Aorta (tissue), 5 donors: Measurements from ENCODE around the gene NPAS3. TPM values are rescaled to one million over a fixed set of nuclear protein-coding genes. Genes with fewer than 3 reads are reported as not detected.

Experiments used
- ATAC-seq: fragments of 200-7000 bp; cut with Tn5 transposase; one replicate; pipeline ENCODE4 v1.9.1; 2022; ENCODE audit warnings: moderate library complexity; ENCODE audit not compliant: low FRiP score
- DNase-seq, 2 donors: peaks; one replicate each; pipeline ENCODE4 v3.0.0-alpha.2; 2020
- H3K27ac ChIP-seq, 2 donors: one replicate each; pipeline ENCODE4 v1.5.1; 2013; ENCODE audit warnings: low read length in 2 of 2, mild to moderate bottlenecking in 2 of 2, moderate library complexity in 2 of 2, control low read depth in 1 of 2, inconsistent platforms in 1 of 2, low read depth in 1 of 2
- H3K27me3 ChIP-seq, 2 donors: one replicate each; pipeline ENCODE4 v1.6.1; 2013; ENCODE audit warnings: control low read depth in 1 of 2, low read length in 1 of 2, mild to moderate bottlenecking in 1 of 2, moderate library complexity in 1 of 2; ENCODE audit not compliant: insufficient read depth in 2 of 2, control insufficient read depth in 1 of 2
- H3K36me3 ChIP-seq, 2 donors: one replicate each; pipeline ENCODE4 v1.6.1; 2013; ENCODE audit warnings: control low read depth in 1 of 2, low read length in 1 of 2, mild to moderate bottlenecking in 1 of 2; ENCODE audit not compliant: insufficient read depth in 2 of 2, control insufficient read depth in 1 of 2
- H3K4me1 ChIP-seq, 2 donors: one replicate each; pipeline ENCODE4 v1.6.1; 2013; ENCODE audit warnings: low read length in 2 of 2, control low read depth in 1 of 2, mild to moderate bottlenecking in 1 of 2, moderate library complexity in 1 of 2; ENCODE audit not compliant: insufficient read depth in 2 of 2, control insufficient read depth in 1 of 2
- H3K4me3 ChIP-seq, 2 donors: one replicate each; pipeline ENCODE4 v1.5.1; 2013; ENCODE audit warnings: low read length in 2 of 2, control low read depth in 1 of 2, mild to moderate bottlenecking in 1 of 2
- H3K9me3 ChIP-seq: one replicate; pipeline ENCODE4 v1.6.1; 2013; ENCODE audit warnings: mild to moderate bottlenecking, low read length; ENCODE audit not compliant: control insufficient read depth
- WGBS, 2 donors: extraction: QIAGEN DNeasy Blood & Tissue Kit; methylation state at CpG; one replicate each; pipeline ENCODE4 v1.1.7; 2013; 5-methylcytosine and 5-hydroxymethylcytosine counted together
- intact Hi-C, 2 donors: fragments of 100-400 bp; cut with DNase I; formaldehyde crosslinking; loops; one replicate each; pipeline versions ENCODE4 v1.14.2 to v1.15.0; 2022
- polyA plus RNA-seq, 2 donors: library from polyadenylated mRNA; stranded (reverse); fragments of 200-250 nt; gene quantifications; one replicate each; pipeline ENCODE4 v1.2.3, GENCODE V29; 2013
- total RNA-seq, 2 donors: library from RNA; stranded (reverse); fragmentation: NEBNext Ultra II Directional; extraction: Animal tissue kit (Norgen Biotek cat#: 25700); gene quantifications; one replicate each; pipeline ENCODE4 v1.2.1, GENCODE V29; 2021
- donor health status: healthy with polysubstance abuse.
- donor health status: Bipolar disorder and iron deficiency.
- donor health status: DM: no; HTN: no; CAD: no.
- donor health status: DM: no; HTN: no; CAD: no.
- donor health status: DM: yes; HTN: yes; CAD: no.

NPAS3 gene
- total and polyA plus RNA-seq, 4 donors: 0.13 to 4.3 (median 0.50) TPM

GRCh38 chr14:33488582-33488981, 549.9 kb downstream of the NPAS3 start:
- Histone ChIP-seq H3K9me3 (no peaks in the 10 kb centered on the region), H3K36me3 (no peaks in the 10 kb centered on the region), H3K27me3 (no peaks in the 10 kb centered on the region), H3K27ac (no peak overlapping the region), H3K4me3 (no peak overlapping the region), H3K4me1 (no peaks in the 10 kb centered on the region)
- ATAC-seq (no peak), DNase-seq (no peak)
- 58% methylated on average over 5 of the region's 5 CpGs for WGBS, 2 donors
- intact Hi-C loops: no loop called here

GRCh38 chr14:33490555-33490954, 551.9 kb downstream of the NPAS3 start:
- H3K27me3 ChIP-seq: no peaks in the 10 kb centered on the region
- ATAC-seq (no peak), DNase-seq (no peak)
- no peaks in the 10 kb centered on the region for H3K4me1 ChIP-seq
- WGBS, 2 donors: 80 to 83% methylated on average over 4 of the region's 4 CpGs
- H3K27ac ChIP-seq: no peak overlapping the region
- no peak overlapping the region for H3K4me3 ChIP-seq
- intact Hi-C loops: no loop called here
- no peaks in the 10 kb centered on the region for H3K36me3 ChIP-seq
- peaks cover 3% of the 10 kb centered on the region for H3K9me3 ChIP-seq

GRCh38 chr14:33491112-33491511, 552.4 kb downstream of the NPAS3 start:
- no peak for ATAC-seq
- 92% methylated on average over 4 of the region's 4 CpGs for WGBS, 2 donors

GRCh38 chr14:33492491-33492890, 553.8 kb downstream of the NPAS3 start:
- no peaks in the 10 kb centered on the region for H3K4me1 ChIP-seq
- ATAC-seq: no peak
- DNase-seq: no peak
- WGBS, 2 donors: 72 to 79% methylated on average over 4 of the region's 4 CpGs
- no peak overlapping the region for H3K4me3 ChIP-seq
- peaks cover 3% of the 10 kb centered on the region for H3K9me3 ChIP-seq
- no peaks in the 10 kb centered on the region for H3K27me3 ChIP-seq
- intact Hi-C loops: no loop called here
- no peak overlapping the region for H3K27ac ChIP-seq
- H3K36me3 ChIP-seq: no peaks in the 10 kb centered on the region

More at GRCh38 chr14:33491112-33491511, 552.4 kb downstream of the NPAS3 start:
- no peaks in the 10 kb centered on the region for H3K36me3 ChIP-seq
- no peaks in the 10 kb centered on the region for H3K4me1 ChIP-seq
- intact Hi-C loops: no loop called here
- no peak overlapping the region for H3K27ac ChIP-seq
- no peaks in the 10 kb centered on the region for H3K27me3 ChIP-seq
- H3K4me3 ChIP-seq: no peak overlapping the region
- DNase-seq: no peak
- peaks cover 3% of the 10 kb centered on the region for H3K9me3 ChIP-seq

- WGBS, 2 donors: 42 to 51% methylated on average over 6 of the region's 6 CpGs
Observed at GRCh38 chr14:33493266-33493665, 554.6 kb downstream of the NPAS3 start.

GRCh38 chr14:33493990-33494389, 555.3 kb downstream of the NPAS3 start:
- peaks cover 3% of the 10 kb centered on the region for H3K9me3 ChIP-seq
- 77 to 78% methylated on average over 5 of the region's 5 CpGs for WGBS, 2 donors
- no peaks in the 10 kb centered on the region for H3K27me3 ChIP-seq
- no peak overlapping the region for H3K27ac ChIP-seq
- intact Hi-C loops: no loop called here
- H3K36me3 ChIP-seq: no peaks in the 10 kb centered on the region
- no peak for DNase-seq
- no peak overlapping the region for H3K4me3 ChIP-seq
- no peak for ATAC-seq
- no peaks in the 10 kb centered on the region for H3K4me1 ChIP-seq

More at GRCh38 chr14:33493266-33493665, 554.6 kb downstream of the NPAS3 start:
- Histone ChIP-seq H3K27me3 (no peaks in the 10 kb centered on the region), H3K4me1 (no peaks in the 10 kb centered on the region), H3K36me3 (no peaks in the 10 kb centered on the region), H3K27ac (no peak overlapping the region), H3K4me3 (no peak overlapping the region), H3K9me3 (peaks cover 3% of the 10 kb centered on the region)
- DNase-seq (no peak), ATAC-seq (no peak)
- intact Hi-C loops: no loop called here

- no peak for DNase-seq
- H3K9me3 ChIP-seq: no peaks in the 10 kb centered on the region
- no peak overlapping the region for H3K4me3 ChIP-seq
- H3K27me3 ChIP-seq: no peaks in the 10 kb centered on the region
- WGBS, 2 donors: 7 to 8% methylated on average over 7 of the region's 7 CpGs
- no peak for ATAC-seq
- H3K36me3 ChIP-seq: no peaks in the 10 kb centered on the region
- intact Hi-C loops: no loop called here
- no peak overlapping the region for H3K27ac ChIP-seq
- no peaks in the 10 kb centered on the region for H3K4me1 ChIP-seq
Observed at GRCh38 chr14:33499687-33500086, 561.0 kb downstream of the NPAS3 start.

- no peak for DNase-seq
- ATAC-seq: no peak
- peaks cover 2% of the 10 kb centered on the region for H3K9me3 ChIP-seq
- no peak overlapping the region for H3K4me3 ChIP-seq
- H3K4me1 ChIP-seq: no peaks in the 10 kb centered on the region
- H3K36me3 ChIP-seq: no peaks in the 10 kb centered on the region
- H3K27ac ChIP-seq: no peak overlapping the region
- no peaks in the 10 kb centered on the region for H3K27me3 ChIP-seq
- intact Hi-C loops: no loop called here
- 45 to 59% methylated on average over 5 of the region's 5 CpGs for WGBS, 2 donors
Observed at GRCh38 chr14:33504246-33505099, 565.8 kb downstream of the NPAS3 start.

GRCh38 chr14:33505266-33505962, 566.7 kb downstream of the NPAS3 start:
- intact Hi-C loops: no loop called here

More at GRCh38 chr14:33505266-33505962, 566.7 kb downstream of the NPAS3 start:
- WGBS, 2 donors: 44 to 58% methylated on average over 4 of the region's 4 CpGs
- no peaks in the 10 kb centered on the region for H3K27me3 ChIP-seq
- no peaks in the 10 kb centered on the region for H3K36me3 ChIP-seq
- peaks cover 2% of the 10 kb centered on the region for H3K9me3 ChIP-seq
- H3K4me1 ChIP-seq: no peaks in the 10 kb centered on the region
- ATAC-seq (no peak), DNase-seq (no peak)
- no peak overlapping the region for H3K4me3 ChIP-seq
- no peak overlapping the region for H3K27ac ChIP-seq
